Activated T-cell treated with anti-CD3 and anti-CD28 coated beads, Interleukin-2, amount 50 U/mL, for 24 hours (primary cell): ENCODE measurements around the gene KLF4.

Experiments used
- DNase-seq: peaks from one replicate; pipeline ENCODE4 v3.0.0-alpha.2; 2020
- H3K27ac Mint-ChIP-seq: 2 replicates; pipeline ENCODE4 v1.8.0; 2020; ENCODE audit warnings: mild to moderate bottlenecking, mixed read lengths
- H3K27me3 Mint-ChIP-seq: 2 replicates; pipeline ENCODE4 v1.8.0; 2020; ENCODE audit warnings: mixed read lengths
- H3K36me3 Mint-ChIP-seq: 2 replicates; pipeline ENCODE4 v1.8.0; 2020; ENCODE audit warnings: low read depth, mixed read lengths
- H3K4me1 Mint-ChIP-seq: 2 replicates; pipeline ENCODE4 v1.8.0; 2020; ENCODE audit warnings: low read depth, mixed read lengths
- H3K4me3 Mint-ChIP-seq: 2 replicates; pipeline ENCODE4 v1.8.0; 2020; ENCODE audit warnings: mild to moderate bottlenecking, moderate library complexity, mixed read lengths
- H3K9me3 Mint-ChIP-seq: 2 replicates; pipeline ENCODE4 v1.8.0; 2020; ENCODE audit warnings: mixed read lengths

Gene KLF4

DNA sequence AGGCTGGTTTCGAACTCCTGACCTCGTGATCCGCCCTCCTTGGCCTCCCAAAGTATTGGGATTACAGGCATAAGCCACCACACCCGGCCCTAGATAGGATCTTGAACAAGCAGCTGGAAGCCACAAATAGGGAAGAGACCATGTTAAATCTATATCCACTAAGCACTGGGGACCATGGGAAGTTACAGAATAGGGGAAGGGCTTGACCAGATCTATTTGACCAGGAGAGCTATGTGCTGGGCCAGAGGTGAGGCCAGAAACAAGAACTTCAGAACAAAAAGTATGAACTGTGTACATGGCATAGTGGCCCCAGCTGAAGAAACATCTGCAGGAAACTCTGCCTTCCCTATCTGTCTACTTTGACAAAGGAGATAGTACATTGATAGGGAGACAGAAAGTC is 10.8 kb downstream of the KLF4 start:
- H3K9me3 Mint-ChIP-seq = no peaks in the 10 kb centered on the region
- peaks cover 22% of the 10 kb centered on the region for H3K27me3 Mint-ChIP-seq
- no peak overlapping the region for H3K27ac Mint-ChIP-seq
- H3K4me3 Mint-ChIP-seq = no peak overlapping the region
- no peaks in the 10 kb centered on the region for H3K4me1 Mint-ChIP-seq
- no peak for DNase-seq
- H3K36me3 Mint-ChIP-seq = no peaks in the 10 kb centered on the region

DNA sequence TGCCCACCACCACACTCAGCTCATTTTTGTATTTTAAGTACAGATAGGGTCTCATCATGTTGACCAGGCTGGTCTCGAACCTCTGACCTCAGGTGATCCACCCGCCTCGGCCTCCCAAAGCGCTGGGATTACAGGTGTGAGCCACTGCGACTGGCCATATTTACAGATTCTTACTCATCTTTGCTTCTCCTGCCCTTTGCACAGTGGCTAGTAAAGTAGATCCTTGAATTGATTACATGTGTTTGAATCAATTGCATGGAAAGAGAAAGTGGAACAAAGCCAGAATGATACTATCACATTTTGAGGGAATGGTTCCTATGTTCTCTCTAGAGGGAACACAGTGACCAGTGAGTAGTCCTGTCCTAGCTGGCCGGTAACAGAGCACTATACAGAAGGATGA is 15.4 kb downstream of the KLF4 start:
- no peak overlapping the region for H3K4me3 Mint-ChIP-seq
- peaks cover 27% of the 10 kb centered on the region for H3K27me3 Mint-ChIP-seq
- no peaks in the 10 kb centered on the region for H3K36me3 Mint-ChIP-seq
- H3K27ac Mint-ChIP-seq = no peak overlapping the region
- H3K9me3 Mint-ChIP-seq = no peaks in the 10 kb centered on the region
- no peak for DNase-seq
- H3K4me1 Mint-ChIP-seq = no peaks in the 10 kb centered on the region

DNA sequence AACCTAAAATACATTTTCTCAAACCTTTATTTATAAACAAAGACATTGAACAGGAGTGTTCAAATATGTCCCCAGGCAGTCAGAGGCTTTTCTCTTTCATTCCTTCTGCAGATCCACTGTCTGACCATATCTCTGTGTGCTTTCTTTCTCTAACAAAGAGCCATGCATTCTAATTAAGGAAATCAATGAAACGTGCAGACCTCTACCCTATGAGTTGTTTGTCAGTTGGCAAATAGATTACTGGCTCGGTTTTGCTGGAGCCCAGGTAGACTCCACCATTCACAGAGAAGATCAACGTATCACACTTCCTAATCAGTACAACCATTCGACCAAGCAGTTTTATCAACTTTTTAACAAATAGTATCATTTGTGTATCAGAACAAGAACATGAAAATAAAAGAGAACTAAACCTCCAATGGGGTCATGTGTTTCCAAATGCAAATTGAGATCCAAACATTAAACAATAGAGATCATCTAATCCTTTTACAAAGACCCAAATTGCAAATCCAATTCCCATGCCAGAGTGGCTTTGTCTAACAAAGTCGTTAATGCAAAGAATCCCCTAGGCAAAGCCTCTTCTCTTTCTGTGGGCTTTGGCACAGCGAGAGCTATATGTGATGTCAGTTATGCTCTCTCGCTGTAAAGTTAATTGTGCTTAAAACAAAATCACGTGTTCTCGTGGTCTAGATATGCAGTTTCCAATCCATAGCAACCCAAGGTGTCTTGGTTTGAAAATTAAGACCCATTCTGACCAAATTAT is 16.8 kb downstream of the KLF4 start:
- Mint-ChIP-seq H3K4me3 (no peak overlapping the region), H3K36me3 (no peaks in the 10 kb centered on the region), H3K9me3 (no peaks in the 10 kb centered on the region), H3K27me3 (peaks cover 26% of the 10 kb centered on the region), H3K27ac (no peak overlapping the region), H3K4me1 (no peaks in the 10 kb centered on the region)
- no peak for DNase-seq

DNA sequence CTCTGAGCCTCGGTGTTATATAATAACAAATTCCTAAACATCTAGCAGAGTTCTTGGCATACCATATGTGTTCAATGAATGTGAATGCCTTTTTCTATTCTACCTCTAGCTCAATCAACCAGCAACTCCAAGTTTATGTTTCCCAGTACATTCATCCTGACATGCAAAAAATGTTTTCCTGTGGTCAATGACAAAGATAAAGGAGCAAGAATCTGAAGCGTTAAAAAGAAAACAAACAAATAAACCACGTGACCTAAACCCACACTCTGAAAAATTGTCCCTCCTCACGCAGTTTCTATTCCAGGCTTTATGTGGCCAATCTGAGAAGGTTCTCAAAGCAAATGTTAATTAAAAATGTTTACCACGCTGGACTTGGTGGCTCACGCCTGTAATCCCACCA is 18.0 kb downstream of the KLF4 start:
- no peaks in the 10 kb centered on the region for H3K36me3 Mint-ChIP-seq
- no peak overlapping the region for H3K27ac Mint-ChIP-seq
- no peak for DNase-seq
- H3K9me3 Mint-ChIP-seq = no peaks in the 10 kb centered on the region
- H3K4me1 Mint-ChIP-seq = no peaks in the 10 kb centered on the region
- peaks cover 35% of the 10 kb centered on the region for H3K27me3 Mint-ChIP-seq
- no peak overlapping the region for H3K4me3 Mint-ChIP-seq

DNA sequence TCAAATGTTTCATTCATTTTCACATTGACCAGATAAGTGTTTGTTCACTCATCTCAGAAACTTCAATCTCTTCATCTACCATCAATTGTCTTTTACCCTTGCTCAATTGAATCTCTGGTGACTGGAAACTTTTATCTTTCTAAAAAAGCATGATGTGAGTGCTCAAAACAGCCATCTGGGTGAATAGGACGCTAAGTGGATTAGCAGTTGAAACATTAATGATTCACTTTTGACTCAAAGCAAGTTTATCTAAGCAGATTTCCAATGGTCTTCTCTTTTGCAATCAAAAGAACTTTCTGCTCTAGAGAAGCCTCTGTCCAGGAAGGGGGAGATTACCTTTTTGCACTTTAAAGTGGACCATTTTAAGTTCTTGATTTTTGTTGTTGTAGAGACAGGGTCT is 22.2 kb downstream of the KLF4 start:
- H3K9me3 Mint-ChIP-seq = no peaks in the 10 kb centered on the region
- H3K4me1 Mint-ChIP-seq = peaks cover 5% of the 10 kb centered on the region
- no peak for DNase-seq
- H3K4me3 Mint-ChIP-seq = no peak overlapping the region
- H3K27ac Mint-ChIP-seq = no peak overlapping the region
- H3K36me3 Mint-ChIP-seq = no peaks in the 10 kb centered on the region
- peaks cover 55% of the 10 kb centered on the region for H3K27me3 Mint-ChIP-seq

DNA sequence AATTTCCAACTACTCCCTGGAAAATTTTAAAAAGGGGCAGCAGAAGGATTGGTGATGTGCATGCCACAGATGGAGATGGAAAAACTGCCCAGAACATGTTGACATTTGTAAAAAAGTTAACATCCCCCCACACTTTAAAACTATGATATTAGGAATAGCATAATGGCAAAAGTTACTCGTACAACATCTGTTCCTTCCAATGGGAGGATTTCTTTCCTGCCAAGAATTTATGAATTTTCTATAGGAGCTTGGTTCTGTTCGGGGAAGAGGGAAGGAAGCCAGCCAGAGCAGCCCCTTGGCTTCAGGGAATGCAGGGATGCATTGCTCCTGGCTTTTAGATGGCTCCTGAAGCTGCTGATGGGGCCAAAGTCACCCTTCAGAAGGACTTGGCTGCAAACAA is 22.7 kb downstream of the KLF4 start:
- Mint-ChIP-seq H3K36me3 (no peaks in the 10 kb centered on the region), H3K9me3 (no peaks in the 10 kb centered on the region), H3K27me3 (peaks cover 61% of the 10 kb centered on the region), H3K4me1 (peaks cover 5% of the 10 kb centered on the region), H3K27ac (no peak overlapping the region), H3K4me3 (no peak overlapping the region)
- no peak for DNase-seq

DNA sequence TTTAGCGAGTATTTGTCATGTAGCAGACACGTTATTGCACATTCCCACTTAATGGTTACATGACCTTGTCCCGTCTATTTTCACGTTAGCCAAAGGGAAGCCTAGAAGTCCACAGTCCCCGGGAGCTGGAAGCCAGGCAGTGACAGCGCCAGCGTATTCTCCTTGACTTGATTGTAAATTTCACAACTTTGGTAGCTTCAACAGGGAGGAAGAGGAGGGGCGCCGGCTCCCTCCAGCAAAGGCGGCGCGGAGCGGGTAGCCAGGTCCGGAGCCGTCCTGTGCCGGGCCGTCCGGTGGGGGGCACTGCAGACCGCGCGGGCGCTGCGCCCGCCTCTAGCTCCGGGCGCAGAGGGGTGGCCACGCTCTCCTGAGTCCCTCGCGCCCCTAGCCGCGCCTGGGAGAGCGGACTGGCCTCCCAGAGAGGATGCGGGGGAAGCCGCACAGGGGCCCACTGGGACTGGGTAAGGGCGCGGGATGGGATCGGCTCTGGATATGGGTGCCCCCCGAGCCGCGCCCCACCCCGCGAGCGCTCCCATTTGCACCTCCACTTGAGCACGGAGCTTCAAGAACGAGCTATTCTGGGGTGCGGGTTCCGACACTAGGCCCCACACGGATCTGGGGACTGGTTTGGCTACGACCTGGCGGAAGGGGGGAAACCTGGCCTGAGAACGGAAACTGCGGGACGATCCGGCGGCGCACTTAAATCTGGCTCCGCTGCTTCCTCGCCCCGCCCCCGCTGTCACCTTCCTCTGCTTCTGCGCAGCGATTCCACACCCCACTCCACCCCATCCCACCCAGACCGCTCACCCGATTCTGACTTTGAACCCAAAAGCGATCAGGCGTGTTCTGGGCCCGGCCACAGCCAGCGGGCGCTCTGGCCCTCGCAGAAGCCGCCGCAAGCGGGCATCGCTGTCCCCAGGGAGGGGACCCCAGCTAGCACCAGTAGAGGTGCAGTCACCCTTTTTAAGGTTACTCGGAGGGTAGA is 23.8 kb downstream of the KLF4 start:
- peaks cover 5% of the 10 kb centered on the region for H3K4me1 Mint-ChIP-seq
- peak; percentile 45 for DNase-seq
- H3K36me3 Mint-ChIP-seq = no peaks in the 10 kb centered on the region
- no peaks in the 10 kb centered on the region for H3K9me3 Mint-ChIP-seq
- H3K4me3 Mint-ChIP-seq = peak overlapping the region; percentile 53
- H3K27ac Mint-ChIP-seq = no peak overlapping the region
- peaks cover 59% of the 10 kb centered on the region for H3K27me3 Mint-ChIP-seq

DNA sequence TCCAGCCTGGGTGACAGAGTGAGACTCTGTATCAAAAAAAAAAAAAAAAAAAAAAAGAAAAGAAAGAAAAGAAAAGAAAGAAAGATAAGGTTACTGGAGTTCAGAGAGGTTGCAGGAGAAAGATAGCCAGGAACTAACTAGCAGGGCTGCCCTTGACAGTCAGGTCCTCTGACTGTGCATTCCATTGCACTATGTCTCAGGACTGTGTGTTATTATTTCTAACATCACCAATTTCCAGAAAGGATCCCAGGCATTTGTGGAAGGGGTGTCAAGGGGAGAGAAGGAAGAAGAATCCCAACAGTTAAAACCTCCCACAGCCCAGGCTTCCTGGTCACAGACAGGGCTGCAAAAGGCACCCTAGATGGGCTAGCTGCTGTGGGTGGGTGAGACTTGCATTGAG is 25.1 kb downstream of the KLF4 start:
- H3K27me3 Mint-ChIP-seq = peaks cover 57% of the 10 kb centered on the region
- H3K36me3 Mint-ChIP-seq = no peaks in the 10 kb centered on the region
- H3K4me3 Mint-ChIP-seq = no peak overlapping the region

DNA sequence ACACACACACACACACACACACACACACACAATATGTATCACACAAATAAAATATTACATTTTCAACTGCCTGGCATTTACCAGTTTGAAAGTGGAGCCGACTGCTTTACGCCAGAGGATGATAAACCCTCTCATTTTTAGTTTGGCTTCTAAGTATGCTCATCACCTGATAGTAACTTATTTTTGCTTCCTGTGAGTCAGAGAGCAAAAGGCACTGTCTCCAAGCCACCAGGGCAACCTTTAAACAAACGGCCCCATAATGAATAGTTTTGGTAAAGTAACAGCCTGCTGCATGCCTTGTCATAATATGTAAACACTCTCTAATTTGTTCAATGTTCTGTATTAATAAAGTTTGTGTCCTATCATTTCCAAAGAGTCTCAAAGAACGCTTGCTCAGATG is 26.9 kb downstream of the KLF4 start:
- Mint-ChIP-seq H3K27me3 (peaks cover 50% of the 10 kb centered on the region), H3K9me3 (no peaks in the 10 kb centered on the region), H3K27ac (no peak overlapping the region), H3K36me3 (no peaks in the 10 kb centered on the region), H3K4me1 (peaks cover 5% of the 10 kb centered on the region), H3K4me3 (no peak overlapping the region)
- DNase-seq = no peak

More for the DNA sequence above, 25.1 kb downstream of the KLF4 start:
- no peak overlapping the region for H3K27ac Mint-ChIP-seq
- H3K9me3 Mint-ChIP-seq = no peaks in the 10 kb centered on the region
- DNase-seq = no peak
- peaks cover 5% of the 10 kb centered on the region for H3K4me1 Mint-ChIP-seq

DNA sequence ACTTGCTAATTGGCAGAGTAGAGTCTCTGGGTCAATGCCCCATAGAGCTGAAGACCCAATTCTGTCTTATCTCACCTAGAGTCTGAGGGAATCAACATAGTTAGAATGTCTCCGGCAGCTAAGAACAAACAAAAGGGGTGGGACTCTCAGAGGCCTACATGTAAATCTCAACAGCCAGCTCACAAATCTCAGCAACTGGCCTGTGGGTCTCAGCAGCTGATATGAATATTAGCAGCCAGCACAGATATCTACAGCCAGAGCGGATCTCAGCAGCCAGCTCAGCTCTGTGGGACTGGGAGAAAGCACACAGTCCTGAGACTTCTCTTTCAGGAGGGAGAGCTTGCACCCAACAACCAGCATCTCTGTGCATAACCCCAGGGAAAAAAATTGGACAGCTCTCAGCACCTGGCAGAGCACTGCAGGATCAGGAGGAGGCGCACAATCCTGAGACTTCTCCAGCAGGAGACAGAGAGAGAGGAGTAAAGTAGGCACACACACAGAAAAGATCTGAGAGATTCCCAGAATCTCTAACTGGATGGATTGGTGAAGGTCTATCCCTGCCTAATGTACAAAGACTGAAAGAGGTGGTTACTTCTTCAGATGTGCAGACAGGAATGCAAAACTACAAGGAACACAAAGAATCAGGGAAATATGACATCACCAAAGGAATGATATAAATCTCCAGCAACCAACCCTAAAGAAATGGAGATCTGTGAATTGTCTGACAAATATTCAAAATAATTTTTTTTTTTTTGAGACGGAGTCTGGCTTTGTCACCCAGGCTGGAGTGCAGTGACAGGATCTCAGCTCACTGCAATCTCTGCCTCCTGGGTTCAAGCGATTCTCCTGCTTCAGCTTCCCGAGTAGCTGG is 29.2 kb downstream of the KLF4 start:
- Mint-ChIP-seq H3K4me1 (peaks cover 4% of the 10 kb centered on the region), H3K27ac (no peak overlapping the region), H3K36me3 (no peaks in the 10 kb centered on the region), H3K27me3 (peaks cover 39% of the 10 kb centered on the region), H3K9me3 (no peaks in the 10 kb centered on the region), H3K4me3 (no peak overlapping the region)
- DNase-seq = no peak

DNA sequence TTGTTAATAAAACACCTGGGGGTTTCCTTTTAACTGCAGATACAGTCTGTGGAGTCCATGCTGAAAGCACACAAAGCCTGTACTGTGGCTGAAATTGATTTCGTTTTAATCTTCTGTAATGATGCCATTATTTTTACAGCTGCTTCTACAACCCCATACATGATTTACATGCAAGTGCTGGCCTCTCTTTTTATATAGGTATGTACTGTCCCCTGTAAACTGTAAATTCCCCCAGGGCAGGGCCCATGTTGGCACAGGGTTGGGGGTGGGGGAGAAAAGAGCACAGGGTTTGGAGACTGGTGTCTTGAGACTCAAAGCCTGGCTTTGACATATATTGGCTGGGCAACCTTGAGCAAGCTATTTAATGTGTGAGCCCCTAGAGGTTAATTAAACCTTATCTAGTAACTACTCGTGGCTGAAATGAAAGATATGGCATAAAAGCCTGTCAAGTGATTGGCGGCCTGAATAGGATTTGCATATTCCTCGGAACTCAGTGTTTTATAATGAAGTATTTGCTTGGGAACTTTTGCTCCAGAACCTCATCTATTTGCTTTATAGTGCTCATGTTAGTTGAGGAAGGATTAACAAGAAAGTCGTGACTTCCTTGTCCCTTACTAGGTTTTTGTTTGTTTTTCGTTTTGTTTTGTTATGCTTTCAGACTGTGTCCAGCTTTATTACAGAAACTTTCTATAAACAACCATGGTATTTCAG is 34.0 kb downstream of the KLF4 start:
- H3K36me3 Mint-ChIP-seq = no peaks in the 10 kb centered on the region
- H3K9me3 Mint-ChIP-seq = no peaks in the 10 kb centered on the region
- DNase-seq = no peak
- peaks cover 16% of the 10 kb centered on the region for H3K27me3 Mint-ChIP-seq
- H3K4me1 Mint-ChIP-seq = no peaks in the 10 kb centered on the region
- H3K27ac Mint-ChIP-seq = no peak overlapping the region
- H3K4me3 Mint-ChIP-seq = no peak overlapping the region

DNA sequence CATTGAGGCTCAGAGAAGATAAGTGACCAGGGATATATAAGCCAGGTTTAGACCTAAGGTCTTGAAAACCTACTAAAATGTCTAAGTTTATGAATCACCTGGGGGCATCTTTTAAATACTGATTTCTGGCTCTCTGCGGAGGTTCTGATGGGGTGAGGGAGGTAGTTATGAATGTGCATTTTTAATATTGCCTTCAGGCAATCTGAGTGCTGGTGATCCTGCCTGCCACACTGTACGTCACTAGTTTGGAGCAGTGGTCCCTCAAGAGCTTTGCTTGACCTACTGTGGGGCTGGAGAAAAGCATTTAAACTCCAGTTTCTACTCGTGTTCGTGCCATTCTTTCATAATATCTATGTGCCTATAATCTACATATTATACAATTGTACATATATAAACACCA is 36.1 kb downstream of the KLF4 start:
- Mint-ChIP-seq H3K36me3 (no peaks in the 10 kb centered on the region), H3K27ac (no peak overlapping the region), H3K9me3 (no peaks in the 10 kb centered on the region), H3K4me3 (no peak overlapping the region), H3K4me1 (no peaks in the 10 kb centered on the region), H3K27me3 (peaks cover 16% of the 10 kb centered on the region)
- no peak for DNase-seq

DNA sequence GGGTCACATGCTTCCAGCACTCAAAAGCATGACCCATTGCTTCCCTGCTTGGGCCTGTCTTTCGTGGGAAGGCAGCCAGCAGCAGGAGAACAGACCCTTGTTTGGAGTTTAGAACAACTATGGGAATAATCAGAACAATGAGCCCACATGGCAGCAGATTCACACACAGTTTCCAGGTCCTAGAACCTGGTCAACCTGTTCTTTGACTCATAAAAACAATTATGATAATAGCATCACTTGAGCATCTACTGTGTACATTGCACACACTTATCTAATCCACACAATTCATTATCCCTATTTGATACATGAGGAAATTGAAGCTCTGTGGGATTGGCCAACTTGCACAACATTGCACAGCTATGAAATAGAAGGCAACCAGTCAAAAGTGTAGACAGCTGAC is 41.7 kb downstream of the KLF4 start:
- no peak overlapping the region for H3K27ac Mint-ChIP-seq
- peaks cover 5% of the 10 kb centered on the region for H3K27me3 Mint-ChIP-seq
- no peak overlapping the region for H3K4me3 Mint-ChIP-seq
- H3K4me1 Mint-ChIP-seq = no peaks in the 10 kb centered on the region
- no peaks in the 10 kb centered on the region for H3K36me3 Mint-ChIP-seq
- no peak for DNase-seq
- H3K9me3 Mint-ChIP-seq = no peaks in the 10 kb centered on the region

DNA sequence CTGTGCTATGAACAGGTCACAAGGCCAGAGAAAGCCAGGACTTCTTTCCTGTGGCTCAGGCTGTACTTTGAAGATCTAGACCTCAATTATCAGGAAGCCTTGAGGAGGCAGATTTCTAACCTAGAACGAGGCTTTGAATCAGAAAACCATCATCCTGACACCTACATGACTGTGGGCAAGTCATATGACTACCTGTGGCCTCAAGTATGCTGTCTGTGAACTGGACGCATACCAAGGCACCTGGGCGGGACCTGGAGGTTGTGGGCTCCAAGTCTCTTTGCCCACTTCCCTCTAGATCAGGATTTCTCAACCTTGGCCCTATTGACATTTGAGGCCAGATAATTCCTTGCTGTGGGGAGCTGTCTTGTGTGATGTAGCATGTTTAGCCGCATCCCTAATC is 42.5 kb downstream of the KLF4 start:
- DNase-seq = no peak
- H3K9me3 Mint-ChIP-seq = no peaks in the 10 kb centered on the region
- no peak overlapping the region for H3K4me3 Mint-ChIP-seq
- H3K27ac Mint-ChIP-seq = no peak overlapping the region
- H3K4me1 Mint-ChIP-seq = no peaks in the 10 kb centered on the region
- no peaks in the 10 kb centered on the region for H3K36me3 Mint-ChIP-seq
- peaks cover 3% of the 10 kb centered on the region for H3K27me3 Mint-ChIP-seq
